Stromal cell of bone marrow (primary cell): Measurements from ENCODE around the gene HOTAIR.

ENCODE experiments used
- DNase-seq: peaks from one replicate; pipeline ENCODE4 v3.0.0-alpha.2; 2012; ENCODE audit warnings: low read depth

HOTAIR gene

DNA sequence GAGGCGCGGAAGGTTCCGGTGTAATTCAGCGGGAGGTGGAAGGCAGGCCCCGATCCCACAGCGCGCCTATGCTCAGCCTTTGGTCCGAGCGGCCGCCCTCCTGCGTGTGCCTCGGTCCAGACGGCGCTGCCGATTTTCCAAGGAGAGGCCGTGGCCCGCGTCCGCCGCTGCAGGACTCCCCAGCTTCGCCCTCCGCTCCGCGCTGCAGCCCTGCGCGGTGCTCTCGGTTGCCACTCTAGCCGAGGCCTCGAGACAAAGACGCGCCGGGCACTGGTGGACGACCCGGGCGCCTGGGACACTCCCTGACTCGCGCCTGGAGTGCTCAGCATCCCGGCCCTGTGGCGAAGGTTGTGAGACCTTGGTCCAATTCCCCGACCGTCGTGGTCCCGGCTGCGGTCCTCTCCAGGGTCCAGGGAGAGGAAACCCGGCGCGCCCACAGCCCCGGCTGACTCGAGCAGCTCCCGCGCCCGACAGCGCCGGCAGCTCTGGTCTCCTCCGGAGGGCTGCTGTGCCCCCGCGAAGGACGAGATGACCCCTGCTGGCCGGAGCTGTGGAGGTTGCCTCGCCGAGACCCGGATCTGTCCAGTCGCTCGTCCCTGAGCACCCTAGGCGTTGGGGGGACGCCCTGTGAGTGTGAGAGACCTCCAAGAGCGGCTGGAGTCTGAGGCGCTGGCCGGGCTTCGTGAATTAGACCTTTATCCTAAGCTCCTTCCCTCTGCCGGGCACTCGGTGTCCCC lies 13.6 kb downstream of the HOTAIR start:
- DNase-seq, result no peak

DNA sequence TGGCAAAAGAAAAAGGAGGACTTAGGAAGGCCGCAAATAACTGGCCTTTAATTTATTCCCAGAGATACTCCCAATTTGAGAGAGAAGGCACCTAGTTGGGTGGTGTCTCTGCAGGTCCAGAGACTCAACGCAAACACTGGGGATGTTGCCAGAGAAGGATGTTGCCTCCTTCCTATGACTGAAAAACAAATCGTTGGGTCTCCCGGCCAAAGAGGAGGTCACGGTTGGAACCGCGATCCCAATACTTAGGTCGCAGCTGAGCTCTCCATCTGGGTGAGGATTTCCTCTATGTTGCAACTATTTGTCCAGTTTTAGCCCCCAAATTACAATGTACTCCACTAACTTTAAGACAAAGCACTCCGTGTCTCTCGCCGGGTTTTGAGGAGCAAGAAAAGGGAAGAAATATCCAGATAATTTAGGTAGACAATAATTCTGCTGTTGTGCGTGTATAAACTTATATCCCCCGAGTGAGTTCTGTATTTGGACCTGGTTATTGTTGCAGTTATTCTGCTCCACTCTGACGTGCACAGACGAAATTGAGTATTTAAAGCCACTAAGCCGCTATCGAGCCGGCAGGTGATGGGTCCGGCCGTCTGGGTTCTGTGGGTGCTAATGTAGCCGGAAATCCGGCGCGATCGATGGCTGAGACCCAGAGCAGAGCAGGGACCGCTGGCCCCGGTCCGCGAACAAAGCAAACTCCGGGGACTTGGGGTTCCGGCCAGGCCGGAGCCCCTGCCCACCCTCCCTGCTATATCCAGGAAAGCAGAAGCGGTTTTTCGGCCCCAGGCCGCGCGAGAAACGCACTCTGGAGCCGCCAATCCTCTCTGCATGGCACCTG lies 14.3 kb downstream of the HOTAIR start:
- no peak for DNase-seq

GRCh38 chr12:53959314-53959713 lies 15.4 kb downstream of the HOTAIR start:
- DNase-seq, result no peak

DNA sequence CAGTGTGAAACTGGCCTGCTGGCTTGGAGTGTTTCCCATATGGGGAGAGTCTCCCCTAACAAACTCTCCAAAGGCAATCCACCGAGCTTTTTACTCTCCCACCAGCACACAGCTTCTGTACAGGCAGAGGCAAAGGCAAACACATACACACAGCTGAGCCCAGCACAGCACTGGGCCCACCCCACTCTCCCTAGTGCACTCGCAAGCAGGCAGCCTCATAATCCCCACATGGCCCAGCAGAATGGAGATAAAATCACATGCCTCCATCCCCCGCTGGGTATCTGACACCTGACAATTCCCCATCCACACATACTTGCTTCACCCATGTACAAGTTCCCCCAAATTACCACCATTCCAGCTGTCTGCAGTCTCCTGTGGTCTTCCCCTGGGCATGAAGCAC lies 16.6 kb downstream of the HOTAIR start:
- DNase-seq, result no peak

- DNase-seq, result no peak
These were observed 17.7 kb downstream of the HOTAIR start for GRCh38 chr12:53956914-53957536.

- DNase-seq, result no peak
These were observed 18.4 kb downstream of the HOTAIR start for GRCh38 chr12:53956251-53956887.

GRCh38 chr12:53955776-53956250 lies 18.9 kb downstream of the HOTAIR start:
- DNase-seq, result no peak

GRCh38 chr12:53955036-53955775 lies 19.5 kb downstream of the HOTAIR start:
- no peak for DNase-seq

DNA sequence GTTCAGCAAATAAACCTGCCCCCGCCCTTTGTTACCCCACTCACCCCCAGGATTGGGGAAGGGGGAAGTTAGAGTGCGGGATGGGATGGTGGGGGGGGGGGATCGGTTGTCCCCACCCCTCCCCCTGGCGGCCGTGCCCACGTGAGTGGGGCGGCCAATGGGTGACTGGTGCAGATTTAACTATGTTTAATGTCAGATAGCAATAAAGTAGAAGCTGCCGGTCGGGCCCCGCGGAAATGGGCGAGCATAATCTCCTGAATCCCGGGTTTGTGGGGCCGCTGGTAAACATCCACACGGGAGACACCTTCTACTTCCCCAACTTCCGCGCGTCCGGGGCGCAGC lies 20.1 kb downstream of the HOTAIR start, which contains the start of gene HOXC12:
Gene HOXC12 (plus strand): TSS at position 210 of the 342 bp plus-strand sequence. CDS start 27 bp downstream, at position 237.
- no peak for DNase-seq

GRCh38 chr12:53953831-53954693 lies 20.7 kb downstream of the HOTAIR start:
- no peak for DNase-seq

- no peak for DNase-seq
These were observed 21.7 kb downstream of the HOTAIR start for GRCh38 chr12:53952871-53953734.

GRCh38 chr12:53952335-53952694 lies 22.4 kb downstream of the HOTAIR start:
- DNase-seq, result no peak

GRCh38 chr12:53951577-53952334 lies 23.0 kb downstream of the HOTAIR start:
- DNase-seq, result no peak

DNA sequence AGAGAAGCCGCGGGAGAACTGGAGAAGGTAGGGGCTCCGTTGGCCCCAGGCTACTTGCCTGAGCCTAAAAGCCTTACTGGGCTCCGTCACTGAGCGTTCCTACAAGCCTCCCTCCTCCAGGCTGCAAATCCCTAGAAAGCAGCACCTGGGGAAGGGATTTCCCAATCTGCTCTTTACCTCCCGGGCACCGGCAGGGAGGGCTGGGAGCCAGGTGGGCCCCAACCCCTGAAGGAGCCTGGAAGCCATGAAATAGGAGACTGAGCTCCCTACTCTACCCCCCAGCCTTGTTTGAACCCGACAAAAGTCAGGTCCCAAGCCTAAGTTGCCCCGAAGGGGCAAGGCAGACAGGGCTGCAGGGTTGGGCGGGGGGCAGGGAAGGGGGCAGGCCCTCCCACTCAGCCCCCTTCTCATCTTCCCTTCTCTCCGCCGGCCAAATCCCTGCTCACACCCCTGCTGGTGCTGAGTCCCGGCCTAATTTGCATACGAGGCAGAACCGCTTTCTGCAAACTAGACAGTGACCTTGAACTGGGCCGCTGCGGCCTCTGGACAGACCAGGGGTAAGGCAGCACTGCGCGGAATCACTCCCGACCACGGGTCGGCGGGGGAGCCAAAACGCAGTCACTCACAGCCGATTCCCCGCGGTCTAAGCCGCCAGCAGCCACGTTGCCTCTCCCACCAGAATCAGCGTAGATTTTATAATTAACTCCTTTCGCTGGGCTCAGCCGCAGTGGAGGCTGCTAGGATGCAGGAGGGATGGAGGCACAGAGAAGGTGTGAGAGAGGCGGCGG lies 23.8 kb downstream of the HOTAIR start:
- no peak for DNase-seq

GRCh38 chr12:53950437-53950773 lies 24.3 kb downstream of the HOTAIR start:
- DNase-seq, result no peak

DNA sequence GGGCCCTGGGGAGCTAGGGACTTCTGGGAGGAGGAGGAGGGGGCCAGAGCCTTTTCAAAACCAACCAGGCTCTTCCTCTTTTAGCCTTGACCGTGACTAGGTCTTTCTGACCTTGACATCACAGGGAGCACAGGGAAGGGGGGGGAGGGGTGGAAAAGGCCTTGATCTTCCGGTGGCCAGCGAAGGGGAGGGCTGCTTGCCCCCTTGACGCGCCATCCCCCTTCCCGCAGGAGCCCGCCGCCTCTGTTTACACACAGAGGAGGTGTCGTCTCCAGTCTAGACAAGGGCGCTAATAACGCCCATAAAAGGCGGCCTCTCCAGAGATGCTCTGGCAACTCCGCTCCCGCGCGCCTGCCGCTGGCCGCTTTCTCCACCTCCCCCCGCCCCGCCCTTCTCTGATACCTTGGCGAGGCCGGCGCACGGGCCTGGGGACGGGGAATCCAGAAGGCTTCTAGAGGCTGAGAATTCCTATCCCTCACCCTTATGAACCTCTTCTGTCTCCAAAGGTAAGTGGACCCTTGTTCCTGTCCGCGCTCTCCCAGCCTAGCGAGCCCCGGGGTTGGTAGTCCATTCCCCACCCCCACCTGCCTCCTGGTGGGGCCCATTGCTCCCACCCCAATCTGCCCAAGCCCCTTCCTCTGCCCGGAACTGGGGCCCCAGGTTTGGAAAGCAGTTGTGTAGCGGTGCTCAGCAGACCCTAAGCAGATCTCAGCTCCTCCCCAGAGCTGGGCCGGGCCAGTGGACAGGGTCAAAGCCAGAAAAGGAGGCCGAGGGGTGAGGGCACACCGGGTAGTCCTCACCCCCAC lies 24.9 kb downstream of the HOTAIR start:
- DNase-seq, result no peak
